GM18909 (cell line): ENCODE data around the gene NIPBL.
"Not testable (repeated sequence)": the region's sequence is repeated elsewhere in the genome, so short reads cannot be mapped to it uniquely, and the experiment has no call there.

Source experiments
- ATAC-seq: cut with Tn5 transposase; IDR thresholded peaks from one replicate; pipeline ENCODE4 v1.9.1; 2021; ENCODE audit warnings: mild to moderate bottlenecking; ENCODE audit not compliant: unreplicated experiment, poor library complexity

The NIPBL gene

DNA sequence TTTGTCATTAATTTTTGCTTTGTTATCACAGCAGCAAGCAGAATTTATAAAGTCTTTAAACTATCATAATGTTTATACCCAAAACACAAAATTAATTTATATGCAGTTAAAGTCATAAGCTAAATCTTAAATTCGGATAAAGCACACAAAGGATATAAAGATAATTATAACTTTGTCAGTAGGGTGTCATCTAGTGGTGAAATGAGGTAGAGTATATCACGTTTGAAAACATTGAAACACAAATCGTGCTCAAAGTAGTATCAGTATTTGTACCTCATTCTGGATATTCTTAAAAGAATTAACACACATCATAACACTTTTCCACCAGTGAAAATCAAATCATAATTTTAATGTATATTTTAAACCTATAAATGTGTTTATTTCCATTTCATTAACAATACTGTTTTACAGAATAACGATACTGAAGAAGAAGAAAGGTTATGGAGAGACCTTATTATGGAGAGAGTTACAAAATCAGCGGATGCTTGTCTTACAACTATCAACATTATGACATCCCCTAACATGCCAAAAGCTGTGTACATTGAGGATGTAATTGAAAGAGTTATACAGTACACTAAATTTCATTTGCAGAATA, 129.5 kb downstream of the NIPBL start:
- no peak for ATAC-seq

DNA sequence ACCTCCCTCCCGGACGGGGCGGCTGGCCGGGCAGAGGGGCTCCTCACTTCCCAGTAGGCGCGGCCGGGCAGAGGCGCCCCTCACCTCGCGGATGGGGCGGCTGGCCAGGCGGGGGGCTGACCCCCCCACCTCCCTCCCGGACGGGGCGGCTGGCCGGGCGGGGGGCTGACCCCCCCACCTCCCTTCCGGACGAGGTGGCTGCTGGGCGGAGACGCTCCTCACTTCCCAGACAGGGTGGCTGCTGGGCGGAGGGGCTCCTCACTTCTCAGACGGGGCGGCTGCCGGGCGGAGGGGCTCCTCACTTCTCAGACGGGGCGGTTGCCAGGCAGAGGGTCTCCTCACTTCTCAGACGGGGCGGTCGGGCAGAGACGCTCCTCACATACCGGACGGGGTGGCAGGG, 136.6 kb downstream of the NIPBL start:
- not testable (repeated sequence) for ATAC-seq

DNA sequence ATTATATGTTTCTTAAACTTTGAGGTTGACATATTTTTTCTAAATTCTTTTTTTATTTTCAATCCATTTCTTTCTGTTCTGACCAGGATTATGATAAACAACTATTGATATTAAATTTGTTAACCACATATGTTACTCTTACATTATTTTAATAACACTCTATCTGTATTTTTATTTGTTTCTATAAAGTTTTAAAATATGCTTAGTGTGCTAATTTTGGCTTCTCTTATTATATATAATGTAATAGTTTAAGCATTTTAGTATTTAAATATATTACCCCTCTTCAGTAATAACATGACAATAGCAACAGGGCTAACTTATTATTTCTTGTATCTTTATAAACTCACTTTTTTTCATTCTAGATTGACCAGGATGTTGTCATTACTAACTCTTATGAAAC, 137.8 kb downstream of the NIPBL start:
- no peak for ATAC-seq

DNA sequence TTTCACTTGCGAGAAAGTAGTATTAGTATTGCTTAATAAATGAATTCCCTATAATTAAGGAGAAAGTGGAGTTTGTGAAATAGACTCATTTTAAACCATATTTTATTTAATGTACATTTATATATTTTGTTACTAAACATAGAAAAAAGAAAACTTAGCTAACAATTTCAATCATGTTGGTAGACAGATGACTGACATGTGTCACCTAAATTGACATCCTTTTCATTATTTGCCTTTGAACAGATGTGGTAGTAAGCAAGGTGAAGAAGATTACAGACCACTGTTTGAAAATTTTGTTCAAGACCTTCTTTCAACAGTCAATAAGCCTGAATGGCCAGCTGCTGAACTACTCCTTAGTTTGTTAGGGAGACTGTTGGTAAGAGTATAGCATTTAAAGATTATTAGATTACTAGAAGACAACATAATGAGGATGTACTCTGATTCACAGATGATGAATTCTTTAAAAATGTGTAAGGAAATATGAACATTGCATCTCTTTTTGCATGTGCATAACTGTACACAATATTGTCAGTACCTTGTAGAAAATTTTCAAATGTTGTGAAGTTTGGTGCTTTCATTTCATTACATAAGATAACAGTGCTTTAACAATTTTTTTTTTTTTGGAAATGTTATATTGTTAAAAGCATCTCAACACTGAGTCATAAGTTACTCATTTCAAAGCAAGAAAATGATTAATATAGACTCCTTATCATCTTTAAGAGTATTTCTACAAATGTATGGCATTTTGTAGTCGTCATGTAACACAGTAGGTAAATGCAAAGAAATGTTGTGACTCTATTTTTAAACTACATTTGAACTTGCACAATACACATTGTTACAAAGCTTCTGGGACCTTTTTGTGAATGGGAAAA, 139.5 kb downstream of the NIPBL start:
- ATAC-seq, result no peak

DNA sequence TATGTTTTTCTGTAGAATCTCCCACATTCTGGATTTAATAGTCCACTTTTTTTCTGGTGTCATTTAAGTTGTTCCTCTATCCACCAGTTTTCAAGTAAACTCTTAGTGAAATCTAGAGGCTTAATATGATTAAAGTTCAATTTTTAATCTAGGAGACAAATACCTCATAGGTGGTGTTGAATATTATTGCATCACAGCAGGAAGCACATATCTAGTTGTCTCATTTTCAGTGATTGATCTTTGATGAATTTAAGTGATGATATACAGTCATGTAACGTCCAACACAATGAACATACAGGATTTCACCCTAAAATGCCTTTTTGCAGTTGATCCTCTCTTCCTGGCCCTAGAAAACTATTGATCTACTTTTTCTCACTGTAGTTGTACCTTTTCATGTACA, 152.3 kb downstream of the NIPBL start:
- ATAC-seq, result no peak

DNA sequence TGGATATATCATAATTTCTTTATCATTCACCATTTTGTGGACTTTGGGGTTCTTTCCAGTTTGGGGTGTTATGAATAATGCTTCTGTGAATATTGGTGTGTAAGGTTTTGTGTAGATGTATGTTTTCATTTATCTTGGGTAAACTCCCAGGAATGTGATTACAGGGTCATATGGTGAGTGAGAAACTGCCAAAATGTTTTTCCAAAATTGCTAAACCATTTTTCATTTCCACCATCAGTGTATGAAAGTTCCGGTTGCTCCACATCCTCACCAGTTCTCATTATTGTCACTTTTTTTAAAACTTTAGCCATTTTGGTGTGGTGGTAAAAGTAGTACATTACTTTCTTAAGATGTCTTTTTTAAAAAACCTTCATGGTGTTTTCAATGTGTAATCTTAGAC, 152.9 kb downstream of the NIPBL start:
- ATAC-seq, result no peak

DNA sequence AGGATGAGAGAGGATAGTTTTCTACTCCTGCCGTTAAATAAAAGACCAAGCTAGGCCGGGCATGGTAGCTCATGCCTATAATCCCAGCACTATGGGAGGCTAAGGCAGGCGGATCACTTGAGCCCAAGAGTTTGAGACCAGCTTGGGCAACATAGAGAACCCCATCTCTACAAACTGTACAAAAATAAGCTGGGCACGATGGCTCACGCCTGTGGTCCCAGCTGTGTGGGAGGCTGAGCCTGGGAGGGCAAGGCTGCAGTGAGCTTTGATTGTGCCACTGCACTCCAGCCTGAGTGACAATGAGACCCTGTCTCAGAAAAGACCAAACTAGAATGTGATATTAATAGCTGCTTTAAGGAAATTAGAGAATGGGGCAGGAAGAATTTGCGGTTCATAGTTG, 158.4 kb downstream of the NIPBL start:
- ATAC-seq, result no peak

DNA sequence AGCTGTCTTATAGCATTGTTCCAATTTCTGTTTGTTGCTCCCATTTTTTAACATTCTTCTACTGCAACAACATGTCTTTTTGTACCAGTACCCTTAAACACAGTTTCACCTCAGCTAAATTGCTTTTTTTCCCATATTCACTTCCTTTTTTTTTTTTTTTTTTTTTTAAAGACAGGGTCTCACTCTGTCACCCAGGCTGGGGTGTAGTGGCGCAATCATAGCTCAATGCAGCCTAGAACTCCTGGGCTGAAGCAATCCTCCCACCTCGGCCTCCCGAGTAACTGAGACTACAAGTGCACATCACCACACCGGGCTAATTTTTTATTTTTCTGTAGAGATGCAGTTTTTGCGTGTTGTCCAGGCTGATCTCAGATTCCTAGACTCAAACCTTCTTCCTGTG, 161.3 kb downstream of the NIPBL start:
- ATAC-seq, result no peak

DNA sequence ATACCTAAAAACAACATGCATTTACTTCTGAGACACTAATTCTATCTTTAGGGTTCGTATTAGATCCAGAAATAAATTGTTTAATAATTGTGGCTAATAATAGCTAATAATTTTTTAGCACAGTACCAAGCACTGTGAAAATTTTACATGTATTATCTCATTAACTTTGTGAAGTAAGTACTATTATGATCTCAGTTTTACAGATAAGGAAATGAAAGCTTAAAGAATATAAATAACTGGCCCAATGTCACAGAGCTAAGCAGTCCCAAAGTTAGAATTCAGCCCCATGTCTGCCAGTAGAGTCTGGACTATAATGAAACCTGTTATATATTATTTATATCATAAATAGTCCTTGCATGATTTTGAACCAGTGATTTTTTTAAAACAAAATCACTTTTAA, 163.3 kb downstream of the NIPBL start:
- no peak for ATAC-seq

DNA sequence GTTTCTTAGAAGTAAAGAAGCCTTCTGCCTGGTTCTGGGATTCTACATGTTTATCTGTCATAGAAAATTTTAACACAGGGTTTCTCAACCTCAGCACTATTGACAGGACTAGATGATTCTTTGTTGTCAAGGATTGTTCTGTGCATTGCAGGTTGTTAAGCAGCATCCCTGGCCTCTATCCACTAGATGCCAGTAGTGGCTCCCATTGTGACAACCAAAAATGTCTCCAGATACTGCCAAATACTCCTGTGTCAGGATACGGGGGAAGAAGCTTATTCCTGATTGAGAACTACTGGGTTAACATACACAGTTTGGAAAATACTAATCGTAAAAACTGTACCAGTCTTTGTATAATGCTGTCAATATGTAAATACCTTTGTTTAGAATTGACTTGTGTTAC, 167.1 kb downstream of the NIPBL start:
- ATAC-seq, result no peak

DNA sequence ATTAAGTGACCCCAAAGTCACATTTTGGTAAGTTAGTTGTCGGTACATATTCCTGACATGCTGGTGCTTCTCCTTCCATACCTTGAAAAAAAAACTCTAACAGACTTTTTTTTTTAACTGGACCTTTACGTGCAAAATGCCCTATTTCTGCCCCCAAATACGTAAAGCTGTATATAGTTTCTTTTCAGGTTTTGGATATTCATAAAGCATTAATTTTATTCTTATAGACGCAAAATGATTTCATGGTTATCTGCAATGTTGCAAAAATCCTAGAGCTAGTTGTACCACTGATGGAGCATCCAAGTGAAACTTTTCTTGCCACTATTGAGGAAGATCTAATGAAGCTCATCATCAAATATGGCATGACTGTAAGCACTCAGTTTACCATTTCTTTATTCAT, 167.6 kb downstream of the NIPBL start:
- no peak for ATAC-seq

DNA sequence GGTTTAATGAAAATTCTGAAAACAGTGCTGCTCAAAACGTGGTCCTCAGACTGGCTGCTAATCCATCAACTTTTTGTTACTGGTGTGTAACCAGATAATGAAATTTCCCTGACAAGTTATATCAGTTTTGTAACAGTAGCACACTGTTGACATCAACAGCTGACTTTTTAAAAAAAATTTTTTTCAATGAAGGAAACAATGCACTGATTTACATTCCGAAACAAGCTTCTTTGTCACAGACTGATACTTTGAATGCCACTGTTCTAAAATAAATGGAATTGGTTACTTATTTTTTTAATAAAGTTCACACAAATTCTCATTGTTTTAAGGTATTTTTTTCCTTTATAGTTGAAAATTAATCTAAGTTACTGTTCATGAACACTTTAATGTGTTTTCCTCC, 169.1 kb downstream of the NIPBL start:
- no peak for ATAC-seq

DNA sequence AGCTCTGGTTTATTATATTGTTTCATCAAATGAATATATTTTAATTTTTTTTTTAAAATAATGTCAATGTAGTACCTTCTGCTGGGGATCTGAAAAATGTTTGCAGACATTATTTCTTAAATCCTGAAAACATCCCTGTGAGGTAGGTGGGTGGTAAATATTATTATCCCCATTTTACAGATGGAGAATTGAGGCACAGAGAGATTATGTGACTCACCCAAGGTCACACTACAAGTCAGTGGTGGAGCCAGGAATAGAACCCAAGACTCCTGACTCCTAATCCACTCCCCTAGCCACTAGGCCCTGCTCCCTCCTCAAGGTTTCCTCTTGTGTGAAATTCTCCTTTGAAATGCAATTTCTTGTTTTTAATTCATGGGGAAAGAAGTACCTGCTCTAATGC, 171.4 kb downstream of the NIPBL start:
- no peak for ATAC-seq

DNA sequence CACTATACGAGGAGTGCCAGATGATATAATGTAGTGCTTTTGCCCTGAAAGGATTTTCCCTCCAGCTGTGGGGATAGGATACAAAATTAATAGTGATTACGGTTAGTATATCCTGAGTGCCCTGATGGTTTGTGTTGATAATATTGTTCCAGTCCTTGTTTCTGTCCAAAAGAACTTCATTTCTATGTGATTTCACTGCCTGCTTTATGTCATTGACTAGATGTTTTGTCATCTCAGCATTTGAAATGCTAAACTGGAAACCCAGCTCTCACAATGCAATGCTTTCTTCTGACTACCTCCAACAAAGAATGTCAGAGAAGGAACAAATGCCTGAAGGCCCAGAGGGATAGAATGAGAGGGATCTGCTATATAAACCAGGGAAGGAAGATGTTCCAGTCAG, 177.8 kb downstream of the NIPBL start:
- ATAC-seq, result no peak

DNA sequence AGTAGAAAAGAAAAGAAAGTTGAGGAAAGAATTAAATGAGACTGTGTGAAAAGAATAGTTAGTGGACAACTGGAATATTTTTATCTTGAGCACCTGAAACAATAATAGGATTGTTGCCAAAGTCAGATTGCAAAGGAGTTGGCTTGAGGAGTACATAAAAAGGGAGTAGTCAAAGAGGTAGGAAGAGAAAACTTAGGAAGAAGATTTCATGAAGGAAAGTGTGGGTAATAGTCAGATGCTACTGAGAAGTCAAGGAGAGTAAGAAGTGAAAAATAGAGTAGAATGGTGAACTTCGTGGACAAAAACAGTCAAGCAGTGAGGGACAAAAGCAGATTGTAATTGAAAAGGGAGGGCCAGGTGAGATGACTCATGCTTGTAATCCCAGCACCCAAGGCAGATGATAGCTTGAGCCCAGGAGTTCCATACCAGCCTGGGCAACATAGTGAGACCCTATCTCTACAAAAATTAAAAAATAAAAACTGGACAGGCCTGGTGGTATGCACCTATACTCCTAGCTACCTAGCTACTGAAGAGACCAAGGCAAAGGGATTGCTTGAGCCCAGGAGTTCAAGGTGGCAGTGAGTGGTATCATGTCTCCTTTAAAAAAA, 178.9 kb downstream of the NIPBL start:
- no peak for ATAC-seq

DNA sequence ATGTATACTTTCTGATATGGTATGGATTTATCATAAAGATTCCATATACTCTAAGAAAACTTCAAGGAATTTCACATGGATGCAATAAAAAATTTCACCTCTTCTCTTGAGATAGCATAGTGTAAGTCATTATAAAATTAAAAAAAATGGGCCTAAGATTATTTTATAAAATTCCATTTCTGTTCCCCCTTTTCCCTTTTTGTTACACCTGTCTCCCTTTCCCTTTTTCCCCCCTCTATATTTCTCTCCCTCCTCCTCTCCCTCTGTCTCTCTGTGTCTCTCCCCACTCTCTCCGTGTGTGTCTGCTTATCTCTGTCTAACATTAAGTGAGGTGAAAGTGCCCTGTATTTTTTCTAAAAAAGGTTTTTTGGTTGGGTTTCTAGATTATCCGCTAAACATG, 180.2 kb downstream of the NIPBL start:
- no peak for ATAC-seq

DNA sequence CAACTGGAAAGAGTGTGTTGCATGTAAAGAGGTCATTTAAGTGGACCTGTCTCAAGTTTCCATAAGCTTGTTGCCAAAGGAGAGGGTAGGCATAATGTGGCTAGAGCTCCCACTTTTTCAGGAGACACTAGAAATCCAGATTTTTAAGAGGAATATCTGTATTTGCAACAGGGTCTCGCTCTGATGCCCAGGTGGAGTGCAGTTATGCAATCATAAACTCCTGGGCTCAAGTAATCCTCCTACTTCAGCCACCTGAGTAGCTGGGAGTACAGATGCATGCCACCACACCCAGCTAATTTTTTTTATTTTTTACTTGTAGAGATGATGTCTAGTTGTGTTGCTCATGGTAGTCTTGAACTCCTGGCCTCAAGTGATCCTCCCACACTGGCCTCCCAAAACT, 183.5 kb downstream of the NIPBL start:
- ATAC-seq, result no peak

DNA sequence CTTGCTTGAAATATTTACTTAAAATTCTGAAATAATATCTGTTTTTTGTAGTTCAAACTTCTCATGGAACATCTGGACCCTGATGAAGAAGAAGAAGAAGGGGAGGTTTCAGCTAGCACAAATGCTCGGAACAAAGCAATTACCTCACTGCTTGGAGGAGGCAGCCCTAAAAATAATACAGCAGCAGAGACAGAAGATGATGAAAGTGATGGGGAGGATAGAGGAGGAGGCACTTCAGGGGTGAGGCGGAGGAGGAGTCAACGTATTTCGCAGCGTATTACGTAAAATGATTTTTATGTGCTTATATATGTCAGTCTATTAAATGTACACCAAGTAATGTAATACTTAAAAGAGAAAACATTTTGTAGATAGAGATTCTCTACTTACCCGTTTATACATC, 187.2 kb downstream of the NIPBL start:
- ATAC-seq, result no peak

DNA sequence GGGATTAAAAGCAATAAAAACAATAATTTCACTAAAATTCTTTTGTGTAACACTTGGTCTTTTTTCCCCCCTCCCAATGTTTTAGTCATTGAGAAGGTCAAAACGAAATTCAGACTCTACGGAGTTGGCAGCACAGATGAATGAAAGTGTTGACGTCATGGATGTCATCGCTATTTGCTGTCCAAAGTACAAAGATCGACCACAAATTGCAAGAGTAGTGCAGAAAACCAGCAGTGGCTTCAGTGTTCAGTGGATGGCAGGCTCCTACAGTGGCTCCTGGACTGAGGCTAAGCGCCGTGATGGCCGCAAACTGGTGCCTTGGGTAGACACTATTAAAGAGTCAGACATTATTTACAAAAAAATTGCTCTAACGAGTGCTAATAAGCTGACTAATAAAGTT, 187.9 kb downstream of the NIPBL start:
- ATAC-seq, result no peak

DNA sequence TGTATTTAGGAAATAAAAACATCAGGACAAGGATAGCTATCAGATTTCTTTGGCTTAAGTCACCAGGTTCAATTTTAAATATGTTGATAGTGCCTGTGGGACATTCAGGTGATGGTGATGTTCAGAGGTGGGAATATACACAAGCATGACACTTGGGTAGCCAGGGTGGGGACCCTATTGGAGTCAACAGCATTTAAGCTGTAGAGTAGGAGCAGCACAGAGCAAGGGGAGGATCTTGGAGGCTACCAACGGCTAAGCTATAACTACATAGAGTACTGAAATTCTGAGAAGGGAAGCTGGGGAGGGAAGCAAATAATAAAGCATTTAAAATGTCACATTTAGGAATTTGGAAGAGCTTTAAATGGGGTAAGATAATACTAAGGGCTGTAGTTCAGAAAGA, 194.9 kb downstream of the NIPBL start:
- ATAC-seq, result no peak

DNA sequence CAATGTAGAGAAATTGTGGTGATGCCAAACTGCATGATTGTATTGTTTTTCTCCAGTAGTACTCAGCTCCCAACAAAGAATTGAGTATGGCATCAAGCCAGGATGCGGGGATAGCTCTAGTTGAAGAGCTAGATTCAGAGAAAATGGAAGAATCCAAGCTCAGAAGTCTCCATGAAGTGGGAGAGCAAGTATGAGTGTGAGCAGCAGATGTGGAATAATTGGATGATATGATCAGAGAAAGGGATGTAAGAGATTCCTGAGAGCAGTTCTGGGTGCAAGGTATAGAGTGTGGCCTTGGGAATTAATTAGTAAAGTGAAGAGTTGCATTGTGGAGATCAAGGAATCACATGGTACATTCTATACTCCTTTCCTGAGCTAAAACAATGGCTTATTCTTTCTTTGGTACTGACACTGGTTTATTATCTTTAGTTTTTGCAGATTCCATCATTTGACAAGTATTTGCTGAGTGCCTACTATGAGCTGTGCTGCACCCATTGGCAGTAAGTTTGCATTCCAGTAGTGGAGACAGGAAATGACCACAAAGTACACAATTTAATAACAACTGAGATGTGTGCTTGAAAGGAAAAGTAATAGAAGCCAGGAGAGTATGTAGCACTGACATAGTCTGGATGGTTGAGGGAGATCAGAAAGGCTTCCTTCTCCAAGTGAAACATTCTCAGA, 195.5 kb downstream of the NIPBL start:
- ATAC-seq, result no peak
